HepG2 (cell line): Measurements from ENCODE around the gene SPHK1. TPM values are rescaled to one million over a fixed set of nuclear protein-coding genes. Genes with fewer than 3 reads are reported as not detected.

ENCODE experiments used
- ATAC-seq: fragments of 200-7000 bp; cut with Tn5 transposase; 3 replicates; pipeline ENCODE4 v1.9.1; 2020; ENCODE audit warnings: mild to moderate bottlenecking, moderate library complexity
- BruUV-seq: library from RNA; stranded (reverse); fragments of 400-500 nt; replicated peaks from 2 replicates; lab custom pipeline; 2021; lab: Mats Ljungman, UMichigan
- CTCF ChIA-PET: fragments of 300-600 bp; formaldehyde crosslinking; extraction: SDS; loops from one replicate; lab custom pipeline; 2021; ENCODE audit warnings: low total read pairs, inconsistent platforms, low intra/inter-chr PET ratio; lab: Yijun Ruan, JAX
- POLR2A ChIA-PET: fragments of 350-600 bp; sonication (Branson Sonifier 250); formaldehyde crosslinking; loops from one replicate; lab custom pipeline; 2020; ENCODE audit warnings: antibody characterized with exemption, inconsistent platforms; lab: Yijun Ruan, JAX
- DNase-seq: peaks from one replicate; pipeline ENCODE4 v3.0.0-alpha.2; 2015; ENCODE audit warnings: low spot score
- FAIRE-seq: peaks from 3 replicates; lab custom pipeline; 2011; peaks lifted over from hg19 to GRCh38; lab: Jason Lieb, UNC
- H2AFZ ChIP-seq: one replicate; pipeline ENCODE4 v1.6.1; 2011; ENCODE audit warnings: low read length, inconsistent platforms
- H3K27ac ChIP-seq: fragments of 300-600 bp; 3 replicates; pipeline ENCODE4 v1.8.0; 2011; ENCODE audit warnings: mixed run types, mild to moderate bottlenecking, mixed read lengths, low read length, inconsistent platforms; ENCODE audit not compliant: insufficient read depth; ENCODE audit errors: extremely low read length
- H3K27me3 ChIP-seq, 2 experiments: fragments of 200-600 bp in 1 of 2; 2 replicates in 1 of 2; 3 replicates in 1 of 2; pipeline versions ENCODE4 v1.6.0 to v1.8.0; 2011; ENCODE audit warnings: low read length in 2 of 2, mild to moderate bottlenecking in 2 of 2, moderate library complexity in 2 of 2, inconsistent platforms in 1 of 2; ENCODE audit not compliant: insufficient read depth in 2 of 2, control insufficient read depth in 1 of 2
- H3K36me3 ChIP-seq, 2 experiments: fragments of 200-600 bp in 1 of 2; replicated peaks in 1 of 2; 2 replicates in 1 of 2; 3 replicates in 1 of 2; pipeline versions ENCODE4 v1.5.1 to v1.8.0; 2011; ENCODE audit warnings: low read length in 2 of 2, inconsistent platforms in 1 of 2; ENCODE audit not compliant: insufficient read depth in 2 of 2, control insufficient read depth in 1 of 2
- H3K4me1 ChIP-seq: 2 replicates; pipeline ENCODE4 v1.5.1; 2012; ENCODE audit warnings: low read length, inconsistent platforms; ENCODE audit not compliant: insufficient read depth
- H3K4me2 ChIP-seq: 2 replicates; pipeline ENCODE4 v1.6.0; 2011; ENCODE audit warnings: low read depth, low read length, inconsistent platforms
- H3K4me3 ChIP-seq, 3 experiments: fragments of 200-600 bp in 1 of 3; sonication (generic), shearing (Covaris generic) in 1 of 3; replicated peaks in 1 of 3; 2 replicates each; pipeline ENCODE4 v1.5.1; 2011 to 2016; ENCODE audit warnings: low read length in 3 of 3, inconsistent platforms in 2 of 3, low read depth in 2 of 3, mild to moderate bottlenecking in 2 of 3, control low read depth in 1 of 3, mixed read lengths in 1 of 3; ENCODE audit not compliant: insufficient read depth in 1 of 3
- H3K79me2 ChIP-seq: one replicate; pipeline ENCODE4 v1.6.1; 2011; ENCODE audit warnings: low read length, inconsistent platforms; ENCODE audit not compliant: insufficient read depth
- H3K9ac ChIP-seq: 2 replicates; pipeline ENCODE4 v1.6.0; 2011; ENCODE audit warnings: mild to moderate bottlenecking, low read depth, low read length, inconsistent platforms; ENCODE audit not compliant: insufficient read depth
- H3K9me3 ChIP-seq: 2 replicates; pipeline ENCODE4 v1.5.1; 2012; ENCODE audit warnings: mild to moderate bottlenecking, low read length
- H4K20me1 ChIP-seq: 2 replicates; pipeline ENCODE4 v1.6.0; 2011; ENCODE audit warnings: inconsistent platforms, mild to moderate bottlenecking, low read length, moderate library complexity; ENCODE audit not compliant: insufficient read depth
- ETV6 ChIP-seq: sonication (generic); formaldehyde crosslinking; conservative IDR thresholded peaks from 2 replicates; pipeline ENCODE4 v1.4.0; 2020; ENCODE audit warnings: missing genetic modification reagents
- HDAC2 ChIP-seq: sonication (generic); formaldehyde crosslinking; IDR thresholded peaks from 2 replicates; pipeline ENCODE4 v1.4.0; 2020; ENCODE audit warnings: missing genetic modification reagents
- NFKB2 ChIP-seq: sonication (generic); formaldehyde crosslinking; IDR thresholded peaks from 2 replicates; pipeline ENCODE4 v1.4.0; 2020; ENCODE audit warnings: missing genetic modification reagents, borderline replicate concordance
- NR2F1 ChIP-seq, 2 experiments: fragments of 450-650 bp in 1 of 2; formaldehyde crosslinking in 1 of 2; IDR thresholded peaks; 2 replicates each; pipeline versions ENCODE4 v1.5.0 to v1.6.1; 2016 to 2020; ENCODE audit warnings: mild to moderate bottlenecking in 1 of 2, missing compliant biosample characterization in 1 of 2, missing genetic modification reagents in 1 of 2, moderate library complexity in 1 of 2
- PHF21A ChIP-seq: sonication (generic); formaldehyde crosslinking; IDR thresholded peaks from 2 replicates; pipeline ENCODE4 v1.5.0; 2020; ENCODE audit warnings: mild to moderate bottlenecking, missing genetic modification reagents
- RAD21 ChIP-seq: fragments of 450-650 bp; formaldehyde crosslinking; IDR thresholded peaks from 2 replicates; pipeline ENCODE4 v1.5.0; 2020; ENCODE audit warnings: mild to moderate bottlenecking
- RCOR2 ChIP-seq: IDR thresholded peaks from 2 replicates; pipeline ENCODE4 v1.6.1; 2016; ENCODE audit warnings: missing biosample characterization, missing genetic modification reagents
- SALL1 ChIP-seq: sonication (generic); formaldehyde crosslinking; IDR thresholded peaks from 2 replicates; pipeline ENCODE4 v1.8.0; 2022; ENCODE audit warnings: mild to moderate bottlenecking, missing genetic modification reagents
- SAP130 ChIP-seq: IDR thresholded peaks from 2 replicates; pipeline ENCODE4 v1.6.1; 2016; ENCODE audit warnings: low read depth
- SP5 ChIP-seq: IDR thresholded peaks from 2 replicates; pipeline ENCODE4 v1.6.1; 2016; ENCODE audit warnings: low read depth, borderline replicate concordance
- TGIF2 ChIP-seq: IDR thresholded peaks from 2 replicates; pipeline ENCODE4 v1.6.1; 2016; ENCODE audit warnings: control low read depth, missing compliant biosample characterization
- YY1 ChIP-seq: IDR thresholded peaks from 2 replicates; pipeline ENCODE4 v1.6.1; 2011; ENCODE audit warnings: low read length, low read depth, moderate library complexity, mild to moderate bottlenecking; ENCODE audit not compliant: insufficient read depth, insufficient replicate concordance
- ZC3H4 ChIP-seq: sonication (generic); formaldehyde crosslinking; IDR thresholded peaks from 2 replicates; pipeline ENCODE4 v1.4.0; 2020; ENCODE audit warnings: missing genetic modification reagents, borderline replicate concordance
- ZFP36L2 ChIP-seq: sonication (generic); formaldehyde crosslinking; IDR thresholded peaks from 2 replicates; pipeline ENCODE4 v1.4.0; 2020; ENCODE audit warnings: missing genetic modification reagents
- ZFY ChIP-seq: sonication (generic); formaldehyde crosslinking; IDR thresholded peaks from 2 replicates; pipeline ENCODE4 v1.4.0; 2020; ENCODE audit warnings: missing genetic modification reagents
- ZNF276 ChIP-seq: sonication (generic); formaldehyde crosslinking; IDR thresholded peaks from 2 replicates; pipeline ENCODE4 v1.4.0; 2020; ENCODE audit warnings: mild to moderate bottlenecking, low read depth, missing genetic modification reagents
- ZNF331 ChIP-seq: sonication (generic); formaldehyde crosslinking; IDR thresholded peaks from 2 replicates; pipeline ENCODE4 v1.4.0; 2020; ENCODE audit warnings: missing genetic modification reagents
- ZNF362 ChIP-seq: sonication (generic); formaldehyde crosslinking; IDR thresholded peaks from 2 replicates; pipeline ENCODE4 v1.4.0; 2020; ENCODE audit warnings: missing genetic modification reagents, mild to moderate bottlenecking, borderline replicate concordance
- ZNF746 ChIP-seq: sonication (generic); formaldehyde crosslinking; IDR thresholded peaks from 2 replicates; pipeline ENCODE4 v1.8.0; 2022; ENCODE audit warnings: mild to moderate bottlenecking, missing genetic modification reagents
- ZNF782 ChIP-seq: sonication (generic); formaldehyde crosslinking; IDR thresholded peaks from 2 replicates; pipeline ENCODE4 v1.4.0; 2020; ENCODE audit warnings: missing genetic modification reagents, mild to moderate bottlenecking, borderline replicate concordance
- WGBS: methylation state at CpG from one replicate; pipeline ENCODE4 v1.1.6; 2017; ENCODE audit warnings: low lambda C conversion rate; 5-methylcytosine and 5-hydroxymethylcytosine counted together
- in situ Hi-C: cut with HindIII; loops from 2 replicates; pipeline ENCODE4 v1.10.0; 2017; ENCODE audit warnings: low pct_unique_long_range_greater_than_20kb; ENCODE audit not compliant: extremely low pct_ligation_motif_present
- intact Hi-C: fragments of 100-400 bp; cut with micrococcal nuclease; formaldehyde crosslinking; loops from one replicate; pipeline ENCODE4 v1.10.0; 2022; ENCODE audit not compliant: unreplicated experiment
- polyA plus RNA-seq, 8 experiments: library from polyadenylated mRNA; depleted of rRNA in 3 of 8; stranded (reverse) in 7 of 8; unstranded in 1 of 8; fragments of >200 nt; fragmentation: Illumina TruSeq in 4 of 8; extraction: Trizol in 4 of 8; gene quantifications; 2 replicates each; pipeline versions ENCODE4 v1.2.1 to v1.2.3, GENCODE V29; 2011 to 2016; ENCODE audit warnings: low read depth in 4 of 8, missing spikeins in 1 of 8, mixed read lengths in 1 of 8; ENCODE audit not compliant: insufficient read depth in 1 of 8
- total RNA-seq, 5 experiments: library from RNA; depleted of rRNA; stranded (reverse); fragments of >200 nt; fragmentation: Illumina TruSeq; extraction: Trizol; gene quantifications; 2 replicates each; pipeline ENCODE4 v1.2.3, GENCODE V29; 2016; ENCODE audit warnings: low read depth in 1 of 5

Gene SPHK1
- total and polyA plus RNA-seq, 2 of the 13 experiments (the other 11 are each of a cell fraction or from before 2014, with no cell fraction given) = 129 to 160 TPM

- TF ChIP-seq TGIF2 (CRISPR knock-in tag) = no peak
Observed at GRCh38 chr17:76354317-76354729, 30.1 kb upstream of the SPHK1 start (continued).

GRCh38 chr17:76354747-76355310 lies 29.6 kb upstream of the SPHK1 start:
- Histone ChIP-seq H3K79me2 (peaks cover 35% of the 10 kb centered on the region), H3K4me3 (peak overlapping the region; percentile 87 to 99 (median 98)), H3K9me3 (no peaks in the 10 kb centered on the region), H3K9ac (peak overlapping the region; percentile 96), H2AFZ (peak overlapping the region; percentile 70), H3K4me1 (peaks cover 64% of the 10 kb centered on the region), H3K27me3 (no peaks in the 10 kb centered on the region; a peak in 1 of 5 replicates), H4K20me1 (no peaks in the 10 kb centered on the region), H3K4me2 (peak overlapping the region; percentile 96), H3K27ac (peak overlapping the region; percentile 99), H3K36me3 (no peaks in the 10 kb centered on the region; a peak in 1 of 5 replicates)
- intact Hi-C loops (loop anchor here (2.0 kb wide), 1 partner anchor 30 kb away; the partner anchor contains the start of gene SPHK1), in situ Hi-C loops (loop anchor here (5.0 kb wide), 1 partner anchor 32 kb away; no protein-coding TSS in a partner anchor)
- no TSS peak for BruUV-seq
- DNase-seq (no peak), ATAC-seq (no peak), FAIRE-seq (no peak)
- ChIA-PET POLR2A (interaction anchor here (0.6 to 24.7 kb wide), 6 partner anchors 9 to 469 kb away, joined by 3 to 1379 read pairs (median 8); partner anchors contain the start of gene SPHK1), CTCF (interaction anchor here (1.8 kb wide), 1 partner anchor 31 kb away, joined by 6 read pairs; no protein-coding TSS in a partner anchor)
- WGBS = 1% methylated on average over 12 of the region's 13 CpGs
- TF ChIP-seq ETV6 (CRISPR knock-in tag) = 0 out of 2 replicates have a peak, but pooled peaks have one; percentile 24
- no peak for TF ChIP-seq RCOR2 (CRISPR knock-in tag)
- TF ChIP-seq SALL1 = no peak
- peak; percentile 56 for TF ChIP-seq HDAC2 (CRISPR knock-in tag)
- TF ChIP-seq SP5 = 0 out of 2 replicates have a peak, but pooled peaks have one; percentile 12
- TF ChIP-seq NFKB2 = no peak
- no peak for TF ChIP-seq ZNF782 (CRISPR knock-in tag)
- TF ChIP-seq ZNF331 = 0 out of 2 replicates have a peak, but pooled peaks have one; percentile 11
- TF ChIP-seq SAP130 (CRISPR knock-in tag) = peak; percentile 49
- peak; percentile 54 for TF ChIP-seq YY1
- 0 out of 2 replicates have a peak, but pooled peaks have one; percentile 8 for TF ChIP-seq ZNF746 (CRISPR knock-in tag)
- no peak for TF ChIP-seq ZNF276 (CRISPR knock-in tag)
- TF ChIP-seq ZNF362 (CRISPR knock-in tag) = peak; percentile 73; the same call in 1 of the 2 replicates
- 0 out of 2 replicates have a peak, but pooled peaks have one; percentile 7 for TF ChIP-seq RAD21
- TF ChIP-seq ZFY = peak; percentile 48; the same call in 1 of the 2 replicates
- TF ChIP-seq ZFP36L2 = no peak
- peak; percentile 45; the same call in 1 of the 2 replicates for TF ChIP-seq ZC3H4 (CRISPR knock-in tag)
- no peak for TF ChIP-seq PHF21A (CRISPR knock-in tag)
- no peak for TF ChIP-seq NR2F1 (CRISPR knock-in tag; IDR thresholded peaks at IDR 0.05)
